ENCODE data around the gene SUCLA2.

DNA sequence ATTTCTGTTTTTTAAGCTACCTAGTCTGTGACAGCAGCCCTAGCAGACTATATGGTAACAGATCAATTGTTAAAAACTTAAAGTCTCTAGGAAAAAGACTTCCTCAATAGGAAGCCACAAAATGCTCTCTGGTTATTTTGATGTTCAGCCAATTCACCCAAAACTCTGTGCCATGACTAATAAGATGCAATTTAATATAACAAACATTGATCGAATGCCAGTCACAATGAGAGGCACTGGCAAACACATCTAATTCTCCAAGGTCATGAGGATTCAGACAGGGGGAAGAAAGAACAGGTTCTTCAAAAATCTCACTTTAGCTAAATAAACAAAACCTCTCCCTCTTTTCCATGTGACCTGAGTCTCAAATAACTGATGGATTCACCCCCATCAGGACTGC is 107.5 kb downstream of the SUCLA2 start:
- TF ChIP-seq POLR2A (IDR thresholded peaks at IDR 0.05; ENCODE audit: extremely low read depth, insufficient read length) (no peak), CTCF (IDR thresholded peaks at IDR 0.05; ENCODE audit: low read depth, low read length) (no peak), MYC (IDR thresholded peaks at IDR 0.05; ENCODE audit: low read depth, low read length) (no peak)
- TF ChIP-seq, protein P1, sequence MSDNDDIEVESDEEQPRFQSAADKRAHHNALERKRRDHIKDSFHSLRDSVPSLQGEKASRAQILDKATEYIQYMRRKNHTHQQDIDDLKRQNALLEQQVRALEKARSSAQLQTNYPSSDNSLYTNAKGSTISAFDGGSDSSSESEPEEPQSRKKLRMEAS (IDR thresholded peaks at IDR 0.05; ENCODE audit: low read depth, low read length): no peak

Measured in NB4 (cell line).